ENCODE measurements around the gene RNF144B.
"Not testable (repeated sequence)": the region's sequence is repeated elsewhere in the genome, so short reads cannot be mapped to it uniquely, and the experiment has no call there.

RNF144B gene

DNA sequence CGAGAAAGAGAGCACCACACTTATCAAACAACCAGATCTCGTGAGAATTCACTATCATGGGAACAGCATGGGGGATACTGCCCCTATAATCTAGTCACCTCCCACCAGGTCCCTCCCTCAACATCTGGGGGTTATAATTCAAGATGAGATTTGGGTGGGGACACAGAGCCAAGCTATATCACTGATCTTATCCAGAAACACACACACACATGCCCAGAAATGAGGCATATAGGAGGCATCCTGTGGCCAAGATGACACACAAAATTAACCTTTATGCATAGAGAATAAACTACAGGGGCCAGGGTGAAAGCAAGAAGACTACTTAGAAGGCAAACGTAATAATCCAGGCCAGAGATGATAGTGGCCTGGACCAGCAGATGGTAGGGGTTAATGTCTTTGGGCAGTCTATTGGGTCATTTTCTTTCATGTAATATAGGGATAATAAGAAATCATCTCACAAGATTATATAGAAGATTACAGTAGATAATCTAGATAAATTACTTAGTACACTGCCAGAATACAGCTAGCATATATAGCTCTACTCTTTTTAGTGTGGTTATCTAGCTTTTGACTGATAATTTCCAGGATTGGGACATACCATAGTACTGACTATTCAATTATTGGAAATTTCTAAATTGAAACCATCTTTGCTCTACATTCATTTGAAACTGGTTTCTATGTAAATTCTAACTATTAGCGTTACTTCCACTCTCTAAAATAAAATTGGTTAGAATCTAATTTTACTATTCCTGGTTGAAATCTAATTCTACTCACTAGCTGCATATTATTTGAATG is 20.0 kb downstream of the RNF144B start:
- H3K4me3 ChIP-seq (ENCODE audit: low read depth, low read length) = no peak overlapping the region
- TF ChIP-seq, protein P1, sequence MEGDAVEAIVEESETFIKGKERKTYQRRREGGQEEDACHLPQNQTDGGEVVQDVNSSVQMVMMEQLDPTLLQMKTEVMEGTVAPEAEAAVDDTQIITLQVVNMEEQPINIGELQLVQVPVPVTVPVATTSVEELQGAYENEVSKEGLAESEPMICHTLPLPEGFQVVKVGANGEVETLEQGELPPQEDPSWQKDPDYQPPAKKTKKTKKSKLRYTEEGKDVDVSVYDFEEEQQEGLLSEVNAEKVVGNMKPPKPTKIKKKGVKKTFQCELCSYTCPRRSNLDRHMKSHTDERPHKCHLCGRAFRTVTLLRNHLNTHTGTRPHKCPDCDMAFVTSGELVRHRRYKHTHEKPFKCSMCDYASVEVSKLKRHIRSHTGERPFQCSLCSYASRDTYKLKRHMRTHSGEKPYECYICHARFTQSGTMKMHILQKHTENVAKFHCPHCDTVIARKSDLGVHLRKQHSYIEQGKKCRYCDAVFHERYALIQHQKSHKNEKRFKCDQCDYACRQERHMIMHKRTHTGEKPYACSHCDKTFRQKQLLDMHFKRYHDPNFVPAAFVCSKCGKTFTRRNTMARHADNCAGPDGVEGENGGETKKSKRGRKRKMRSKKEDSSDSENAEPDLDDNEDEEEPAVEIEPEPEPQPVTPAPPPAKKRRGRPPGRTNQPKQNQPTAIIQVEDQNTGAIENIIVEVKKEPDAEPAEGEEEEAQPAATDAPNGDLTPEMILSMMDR (IDR thresholded peaks at IDR 0.05; ENCODE audit: borderline replicate concordance, insufficient read depth, low read depth, low read length) = no peak

DNA sequence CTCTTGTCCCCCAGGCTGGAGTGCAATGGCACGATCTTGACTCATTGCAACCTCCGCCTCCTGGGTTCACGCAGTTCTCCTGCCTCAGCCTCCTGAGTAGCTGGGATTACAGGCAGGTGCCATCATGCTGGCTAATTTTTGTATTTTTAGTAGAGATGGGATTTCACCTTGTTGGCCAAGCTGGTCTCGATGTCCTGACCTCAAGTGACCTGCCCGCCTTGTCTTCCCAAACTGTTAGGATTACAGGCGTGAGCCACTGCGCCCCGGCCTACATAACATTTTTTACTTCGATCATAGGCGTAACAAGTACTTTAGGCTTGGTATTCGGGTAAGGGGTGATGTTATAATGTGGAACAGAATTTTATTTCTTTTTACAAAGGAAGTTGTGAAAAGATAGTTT is 22.5 kb downstream of the RNF144B start:
- not testable (repeated sequence) for H3K4me3 ChIP-seq (ENCODE audit: low read depth, low read length)

DNA sequence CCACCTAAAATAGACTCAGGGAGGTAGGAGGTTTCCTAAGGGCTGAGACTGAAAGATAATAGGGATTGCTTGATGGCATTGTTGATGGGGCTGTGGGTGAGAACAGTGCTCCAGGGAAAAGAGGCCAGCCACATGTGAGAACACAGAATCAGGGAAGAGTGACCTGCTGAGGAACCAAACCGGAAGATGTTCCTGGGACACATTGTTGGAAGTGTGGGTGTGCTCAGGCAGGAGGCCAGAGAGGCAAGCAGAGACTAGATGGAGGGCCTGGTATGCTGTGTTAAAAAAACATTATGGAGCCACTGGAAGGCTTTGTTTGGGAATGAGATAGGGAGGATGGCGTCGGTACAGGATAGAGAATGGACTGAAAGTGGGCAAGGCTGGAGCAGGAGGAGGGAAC is 23.3 kb downstream of the RNF144B start:
- TF ChIP-seq, protein P1 (IDR thresholded peaks at IDR 0.05; ENCODE audit: borderline replicate concordance, insufficient read depth, low read depth, low read length) = no peak
- no peak overlapping the region for H3K4me3 ChIP-seq (ENCODE audit: low read depth, low read length)

DNA sequence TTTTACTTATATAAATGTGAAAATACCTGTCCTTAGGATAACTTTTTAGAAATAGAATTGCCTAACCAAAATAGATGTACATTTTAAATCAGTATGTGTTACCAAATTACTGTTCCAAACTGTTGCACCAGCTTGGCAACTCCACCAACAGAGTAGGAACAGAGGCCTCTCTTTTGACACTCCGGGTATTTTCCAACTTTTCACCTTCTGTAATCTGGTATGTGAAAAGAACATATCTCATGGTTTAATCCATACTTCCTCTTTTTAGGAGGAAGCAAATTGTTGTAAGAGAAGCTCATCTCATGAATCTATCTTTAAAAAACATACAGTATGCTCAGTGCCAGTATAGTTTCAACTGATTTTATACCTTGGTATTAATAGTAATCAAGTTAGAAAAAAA is 24.9 kb downstream of the RNF144B start:
- TF ChIP-seq, protein P1 (IDR thresholded peaks at IDR 0.05; ENCODE audit: borderline replicate concordance, insufficient read depth, low read depth, low read length) = no peak
- H3K4me3 ChIP-seq (ENCODE audit: low read depth, low read length) = no peak overlapping the region

DNA sequence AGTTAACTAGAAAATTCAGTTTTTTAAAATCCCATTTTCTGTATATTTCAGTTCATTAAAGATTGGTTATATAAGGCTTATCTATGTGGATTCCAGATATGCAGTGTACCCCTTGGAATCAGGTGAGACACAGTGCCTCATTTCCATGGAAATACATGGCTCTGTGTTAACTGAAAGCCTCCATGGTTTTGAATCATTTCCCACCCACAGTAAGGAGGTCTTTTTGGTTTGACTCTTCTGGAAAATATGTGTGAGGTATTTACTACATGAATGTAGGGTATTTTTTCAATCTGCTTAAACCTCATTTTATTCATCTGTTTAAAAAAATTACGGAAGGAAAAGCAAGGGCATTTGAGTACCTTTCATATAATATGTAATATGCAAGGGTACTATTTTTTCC is 25.5 kb downstream of the RNF144B start:
- TF ChIP-seq, protein P1 (IDR thresholded peaks at IDR 0.05; ENCODE audit: borderline replicate concordance, insufficient read depth, low read depth, low read length) = no peak
- no peak overlapping the region for H3K4me3 ChIP-seq (ENCODE audit: low read depth, low read length)

DNA sequence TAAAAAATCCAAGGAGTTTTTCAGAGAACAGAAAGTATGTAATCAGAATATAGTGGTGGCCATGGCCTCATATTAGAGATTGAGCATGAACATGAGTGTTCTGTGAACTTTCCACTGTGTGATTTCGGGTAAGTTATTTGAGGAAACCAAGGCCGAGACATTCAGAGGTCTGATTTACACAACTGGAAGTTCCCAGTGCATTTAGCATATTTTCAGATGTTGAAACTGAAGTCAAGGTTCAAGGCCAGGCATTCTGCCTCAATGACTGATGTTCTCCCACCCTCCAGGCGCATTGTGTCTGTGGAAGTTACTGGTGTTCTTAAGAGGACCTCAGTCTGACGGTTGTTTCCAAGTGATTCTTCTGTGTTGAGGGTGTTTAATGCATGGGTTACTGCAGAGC is 26.2 kb downstream of the RNF144B start:
- H3K4me3 ChIP-seq (ENCODE audit: low read depth, low read length) = no peak overlapping the region
- TF ChIP-seq, protein P1 (IDR thresholded peaks at IDR 0.05; ENCODE audit: borderline replicate concordance, insufficient read depth, low read depth, low read length) = no peak

DNA sequence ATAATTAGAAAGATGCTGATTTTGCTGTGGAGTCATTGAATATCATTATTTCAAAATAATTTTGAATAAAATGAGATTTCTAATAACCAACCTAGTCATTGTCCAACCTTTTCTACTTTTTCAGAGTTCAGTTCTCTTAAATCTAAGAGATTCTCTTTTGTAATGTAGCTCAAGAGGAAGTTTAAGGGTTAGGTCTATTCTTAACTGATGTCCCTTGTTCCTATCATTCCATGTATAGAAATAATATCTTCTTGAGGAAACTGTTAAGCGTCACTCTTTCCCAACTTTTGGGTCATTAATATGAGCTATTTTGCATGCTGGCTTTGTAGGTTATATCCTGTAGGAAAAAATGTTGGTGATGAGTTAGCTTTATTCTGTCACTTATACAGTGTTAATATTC is 27.0 kb downstream of the RNF144B start:
- TF ChIP-seq, protein P1 (IDR thresholded peaks at IDR 0.05; ENCODE audit: borderline replicate concordance, insufficient read depth, low read depth, low read length) = no peak
- H3K4me3 ChIP-seq (ENCODE audit: low read depth, low read length) = no peak overlapping the region
